Measurements from ENCODE around the gene TBC1D13.
A peak's percentile ranks its signal among the peaks of the same experiment; 100 is the strongest.

The TBC1D13 gene, protein sequence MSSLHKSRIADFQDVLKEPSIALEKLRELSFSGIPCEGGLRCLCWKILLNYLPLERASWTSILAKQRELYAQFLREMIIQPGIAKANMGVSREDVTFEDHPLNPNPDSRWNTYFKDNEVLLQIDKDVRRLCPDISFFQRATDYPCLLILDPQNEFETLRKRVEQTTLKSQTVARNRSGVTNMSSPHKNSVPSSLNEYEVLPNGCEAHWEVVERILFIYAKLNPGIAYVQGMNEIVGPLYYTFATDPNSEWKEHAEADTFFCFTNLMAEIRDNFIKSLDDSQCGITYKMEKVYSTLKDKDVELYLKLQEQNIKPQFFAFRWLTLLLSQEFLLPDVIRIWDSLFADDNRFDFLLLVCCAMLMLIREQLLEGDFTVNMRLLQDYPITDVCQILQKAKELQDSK

DNA sequence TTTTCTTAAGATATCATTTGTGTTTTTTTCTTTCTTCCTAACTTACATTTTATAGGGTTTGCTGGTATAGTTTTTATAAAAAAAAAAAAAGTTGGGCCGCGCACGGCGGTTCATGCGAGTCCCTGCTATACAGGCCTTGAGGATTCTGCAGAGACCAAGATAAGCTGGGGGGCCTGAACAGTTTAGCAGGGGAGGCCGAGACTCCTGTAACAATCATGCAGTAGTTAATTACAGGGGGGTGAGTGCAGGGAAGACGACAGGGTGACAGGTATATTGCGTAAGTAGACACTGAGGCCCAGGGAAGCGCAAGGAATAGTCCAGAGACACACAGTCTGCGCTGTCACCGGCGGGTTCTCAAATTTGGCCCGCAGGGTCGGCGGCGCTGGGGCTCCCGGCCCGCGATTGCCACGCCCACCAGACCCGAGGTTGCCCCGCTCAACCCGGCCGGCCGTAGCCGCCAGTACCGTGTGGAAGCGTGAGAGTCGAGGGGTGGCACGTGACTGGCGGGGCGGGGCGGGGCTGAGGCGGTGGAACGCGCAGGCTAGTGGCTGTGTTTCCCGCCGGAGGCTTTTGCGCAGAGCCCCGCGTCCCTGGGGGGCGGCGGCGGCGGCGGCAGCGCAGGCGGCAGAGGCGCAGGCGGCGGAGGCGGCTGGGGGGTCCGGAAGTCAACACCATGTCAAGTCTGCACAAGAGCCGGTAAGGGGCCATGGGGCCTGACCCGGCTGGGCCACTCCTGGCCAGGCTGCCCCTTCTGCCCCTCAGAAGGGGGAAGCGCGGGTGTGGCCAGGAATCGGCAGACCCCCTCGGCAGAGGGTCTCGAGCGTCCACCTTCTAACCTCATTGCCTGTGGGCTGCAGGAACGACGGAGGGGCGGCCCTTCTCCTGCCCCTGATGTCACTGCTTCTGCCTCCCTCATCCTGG is at the start of gene TBC1D13:
TBC1D13 (plus strand) TSS at position 573 of the 921 bp plus-strand sequence; CDS start at position 674, 101 bp downstream.
- peak within 1 kb of the TSS; percentile 64 for H3K9ac ChIP-seq (ENCODE audit: low read depth, low read length)
- H3K36me3 ChIP-seq (ENCODE audit: control insufficient read depth, insufficient read depth, low read length): peaks cover 18% of the 10 kb centered on the region
- H3K27ac ChIP-seq (ENCODE audit: low read depth, low read length): peak within 1 kb of the TSS; percentile 78
- H3K4me3 ChIP-seq (ENCODE audit: low read depth, low read length): peak within 1 kb of the TSS; percentile 85
- peaks cover 5% of the 10 kb centered on the region for H3K4me1 ChIP-seq (ENCODE audit: control insufficient read depth, insufficient read depth, low read length)
- no peaks in the 10 kb centered on the region for H3K27me3 ChIP-seq (ENCODE audit: control insufficient read depth, insufficient read depth, low read length)
- H3K9me3 ChIP-seq (ENCODE audit: control insufficient read depth, insufficient read depth, low read length): no peaks in the 10 kb centered on the region

DNA sequence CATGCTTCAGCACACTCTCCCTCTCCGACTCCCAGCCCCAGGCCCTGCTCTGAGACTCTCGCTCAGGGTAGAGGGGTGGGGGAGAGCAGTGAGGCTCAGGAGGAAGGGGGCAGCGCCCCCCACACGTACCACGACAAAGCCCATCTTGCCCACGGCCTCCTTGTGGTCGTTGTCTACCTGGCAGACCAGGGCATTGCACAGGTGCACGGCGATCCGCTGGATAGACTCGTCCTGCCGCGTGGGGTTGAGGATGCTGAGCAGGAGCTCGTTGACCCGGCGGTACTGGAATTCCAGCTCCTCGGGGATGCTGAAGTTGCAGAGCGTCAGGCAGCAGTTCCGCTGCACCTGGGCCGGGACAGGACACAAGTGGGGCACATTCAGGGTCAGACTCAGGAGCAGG is 44.7 kb upstream of the TBC1D13 start:
- peaks cover 6% of the 10 kb centered on the region; the same call in 1 of the 2 replicates for H3K36me3 ChIP-seq (ENCODE audit: control insufficient read depth, insufficient read depth, low read length)
- no peak overlapping the region for H3K4me3 ChIP-seq (ENCODE audit: low read depth, low read length)
- no peak overlapping the region for H3K27ac ChIP-seq (ENCODE audit: low read depth, low read length)
- no peaks in the 10 kb centered on the region for H3K27me3 ChIP-seq (ENCODE audit: control insufficient read depth, insufficient read depth, low read length)
- no peaks in the 10 kb centered on the region for H3K9me3 ChIP-seq (ENCODE audit: control insufficient read depth, insufficient read depth, low read length)
- H3K9ac ChIP-seq (ENCODE audit: low read depth, low read length): no peak overlapping the region
- H3K4me1 ChIP-seq (ENCODE audit: control insufficient read depth, insufficient read depth, low read length): no peaks in the 10 kb centered on the region

DNA sequence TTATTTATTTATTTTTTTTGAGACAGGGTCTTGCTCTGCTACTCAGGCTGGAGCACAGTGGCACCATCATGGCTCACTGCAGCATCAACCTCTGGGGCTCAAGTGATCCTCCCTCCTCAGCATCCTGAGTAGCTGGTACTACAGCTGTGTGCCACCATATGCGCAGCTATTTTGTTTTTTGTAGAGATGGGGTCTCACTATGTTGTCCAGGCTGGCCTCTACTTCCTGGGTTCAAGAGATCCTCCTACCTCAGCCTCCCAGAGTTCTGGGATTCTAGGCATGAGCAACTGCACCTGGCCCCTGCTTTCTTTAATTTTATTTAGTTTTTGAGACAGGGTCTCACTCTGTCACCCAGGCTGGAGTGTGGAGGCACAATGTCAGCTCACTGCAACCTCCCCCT is 43.6 kb upstream of the TBC1D13 start:
- H3K4me1 ChIP-seq (ENCODE audit: control insufficient read depth, insufficient read depth, low read length): no peaks in the 10 kb centered on the region
- no peak overlapping the region for H3K4me3 ChIP-seq (ENCODE audit: low read depth, low read length)

DNA sequence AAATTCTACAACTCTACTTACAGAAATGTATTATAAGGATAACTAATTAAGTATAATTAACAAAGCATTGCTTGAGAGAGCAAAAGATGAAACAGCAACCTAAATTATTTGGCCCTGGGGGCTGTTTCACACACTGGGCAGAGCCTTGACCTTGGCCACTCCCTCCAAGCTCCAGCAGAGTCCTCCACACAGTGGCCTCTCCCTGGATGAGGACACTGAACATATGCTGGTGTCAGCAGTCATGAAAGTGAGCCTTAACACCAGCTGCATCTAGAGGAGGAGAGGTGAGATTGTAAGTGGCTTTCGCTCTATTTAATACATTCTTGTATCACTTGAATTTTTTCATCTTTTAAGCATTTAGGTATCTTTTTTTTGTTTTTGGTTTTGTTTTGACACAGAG is 39.8 kb upstream of the TBC1D13 start:
- no peaks in the 10 kb centered on the region for H3K27me3 ChIP-seq (ENCODE audit: control insufficient read depth, insufficient read depth, low read length)
- H3K27ac ChIP-seq (ENCODE audit: low read depth, low read length): no peak overlapping the region

More for the DNA sequence above, 43.6 kb upstream of the TBC1D13 start:
- H3K27me3 ChIP-seq (ENCODE audit: control insufficient read depth, insufficient read depth, low read length): no peaks in the 10 kb centered on the region
- H3K9ac ChIP-seq (ENCODE audit: low read depth, low read length): no peak overlapping the region
- no peaks in the 10 kb centered on the region for H3K9me3 ChIP-seq (ENCODE audit: control insufficient read depth, insufficient read depth, low read length)
- peaks cover 6% of the 10 kb centered on the region; the same call in 1 of the 2 replicates for H3K36me3 ChIP-seq (ENCODE audit: control insufficient read depth, insufficient read depth, low read length)
- H3K27ac ChIP-seq (ENCODE audit: low read depth, low read length): no peak overlapping the region

DNA sequence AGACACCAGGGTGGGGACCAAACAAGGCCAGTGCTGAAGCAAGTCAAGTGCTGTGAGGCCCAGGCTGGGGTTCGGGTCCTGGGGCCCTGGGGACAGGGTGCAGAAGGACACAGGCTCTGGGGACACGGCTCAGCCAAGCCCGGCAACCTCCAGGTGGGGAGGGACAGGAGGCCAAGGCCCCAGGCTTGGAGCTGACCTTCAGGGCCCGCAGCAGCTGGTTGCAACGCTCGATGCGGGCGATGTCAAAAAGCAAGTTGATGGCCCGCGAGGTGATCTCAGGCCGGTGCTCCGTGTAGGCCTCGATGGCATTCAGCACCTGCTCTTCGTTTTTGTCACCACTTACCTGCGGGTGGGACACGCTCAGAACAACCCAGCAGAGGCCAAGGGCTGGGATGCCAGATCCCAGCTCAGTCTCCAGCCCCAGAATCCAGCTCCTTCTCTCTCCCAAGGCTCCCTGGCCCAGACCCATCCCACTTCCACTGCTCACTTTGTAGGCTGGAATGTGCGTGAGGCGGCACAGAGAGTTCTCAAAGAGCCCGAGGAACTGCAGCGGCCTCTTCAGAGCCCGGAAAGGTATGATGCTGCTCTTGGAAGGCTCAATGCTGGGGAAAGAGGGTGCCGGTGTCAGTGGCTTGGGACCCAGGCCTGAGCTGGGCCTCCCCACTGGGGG is 36.0 kb upstream of the TBC1D13 start:
- H3K9me3 ChIP-seq (ENCODE audit: control insufficient read depth, insufficient read depth, low read length): no peaks in the 10 kb centered on the region
- no peak overlapping the region for H3K27ac ChIP-seq (ENCODE audit: low read depth, low read length)
- H3K36me3 ChIP-seq (ENCODE audit: control insufficient read depth, insufficient read depth, low read length): peaks cover 32% of the 10 kb centered on the region
- H3K9ac ChIP-seq (ENCODE audit: low read depth, low read length): no peak overlapping the region
- no peaks in the 10 kb centered on the region for H3K4me1 ChIP-seq (ENCODE audit: control insufficient read depth, insufficient read depth, low read length)
- no peaks in the 10 kb centered on the region for H3K27me3 ChIP-seq (ENCODE audit: control insufficient read depth, insufficient read depth, low read length)
- H3K4me3 ChIP-seq (ENCODE audit: low read depth, low read length): no peak overlapping the region

More for the DNA sequence above, 39.8 kb upstream of the TBC1D13 start:
- no peak overlapping the region for H3K4me3 ChIP-seq (ENCODE audit: low read depth, low read length)
- no peaks in the 10 kb centered on the region for H3K9me3 ChIP-seq (ENCODE audit: control insufficient read depth, insufficient read depth, low read length)
- no peak overlapping the region for H3K9ac ChIP-seq (ENCODE audit: low read depth, low read length)
- H3K4me1 ChIP-seq (ENCODE audit: control insufficient read depth, insufficient read depth, low read length): no peaks in the 10 kb centered on the region
- H3K36me3 ChIP-seq (ENCODE audit: control insufficient read depth, insufficient read depth, low read length): peaks cover 19% of the 10 kb centered on the region

DNA sequence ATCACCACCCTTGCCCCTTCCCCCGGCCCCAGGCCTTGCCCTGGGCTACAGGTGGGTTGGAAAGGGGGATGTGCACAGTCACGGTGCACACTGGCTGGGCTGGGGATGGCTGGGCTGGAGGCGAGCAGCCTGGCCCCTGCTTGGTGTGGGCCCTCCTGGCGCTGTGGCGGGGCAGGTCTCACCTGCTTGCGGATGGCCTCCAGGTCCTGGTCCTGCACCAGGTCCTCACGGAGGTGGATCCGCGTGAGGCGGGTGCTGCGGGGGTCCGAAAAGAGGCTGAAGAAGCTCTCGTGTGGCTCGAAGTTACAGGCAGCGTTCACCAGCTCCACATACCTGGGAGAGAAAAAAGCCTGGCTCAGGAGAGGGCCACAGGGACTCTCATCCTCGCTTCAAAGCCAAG is 33.4 kb upstream of the TBC1D13 start:
- no peaks in the 10 kb centered on the region for H3K27me3 ChIP-seq (ENCODE audit: control insufficient read depth, insufficient read depth, low read length)
- no peaks in the 10 kb centered on the region for H3K9me3 ChIP-seq (ENCODE audit: control insufficient read depth, insufficient read depth, low read length)
- H3K36me3 ChIP-seq (ENCODE audit: control insufficient read depth, insufficient read depth, low read length): peaks cover 32% of the 10 kb centered on the region
- no peaks in the 10 kb centered on the region for H3K4me1 ChIP-seq (ENCODE audit: control insufficient read depth, insufficient read depth, low read length)
- no peak overlapping the region for H3K9ac ChIP-seq (ENCODE audit: low read depth, low read length)
- H3K4me3 ChIP-seq (ENCODE audit: low read depth, low read length): no peak overlapping the region
- H3K27ac ChIP-seq (ENCODE audit: low read depth, low read length): no peak overlapping the region

DNA sequence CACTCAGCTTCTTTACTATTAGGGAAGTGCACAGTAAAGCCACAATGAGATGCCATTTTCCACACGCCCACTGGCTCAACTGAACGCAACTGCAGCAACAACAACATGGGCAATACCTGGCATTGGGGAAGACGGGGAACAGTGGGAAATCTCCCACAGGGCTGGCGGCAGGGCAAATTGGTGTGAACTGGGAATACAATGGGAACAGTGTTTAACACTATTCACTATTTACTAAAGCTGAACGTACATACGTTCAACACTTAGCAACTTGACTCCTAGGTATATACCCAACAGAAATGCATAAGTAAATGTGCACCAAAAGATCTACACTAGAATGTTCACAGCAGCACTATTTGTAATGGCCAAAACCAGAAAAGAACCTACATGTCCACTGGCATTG is 29.5 kb upstream of the TBC1D13 start:
- no peak overlapping the region for H3K4me3 ChIP-seq (ENCODE audit: low read depth, low read length)
- no peaks in the 10 kb centered on the region for H3K27me3 ChIP-seq (ENCODE audit: control insufficient read depth, insufficient read depth, low read length)
- peaks cover 12% of the 10 kb centered on the region for H3K36me3 ChIP-seq (ENCODE audit: control insufficient read depth, insufficient read depth, low read length)
- no peaks in the 10 kb centered on the region for H3K4me1 ChIP-seq (ENCODE audit: control insufficient read depth, insufficient read depth, low read length)
- no peaks in the 10 kb centered on the region for H3K9me3 ChIP-seq (ENCODE audit: control insufficient read depth, insufficient read depth, low read length)
- H3K9ac ChIP-seq (ENCODE audit: low read depth, low read length): no peak overlapping the region
- no peak overlapping the region for H3K27ac ChIP-seq (ENCODE audit: low read depth, low read length)

DNA sequence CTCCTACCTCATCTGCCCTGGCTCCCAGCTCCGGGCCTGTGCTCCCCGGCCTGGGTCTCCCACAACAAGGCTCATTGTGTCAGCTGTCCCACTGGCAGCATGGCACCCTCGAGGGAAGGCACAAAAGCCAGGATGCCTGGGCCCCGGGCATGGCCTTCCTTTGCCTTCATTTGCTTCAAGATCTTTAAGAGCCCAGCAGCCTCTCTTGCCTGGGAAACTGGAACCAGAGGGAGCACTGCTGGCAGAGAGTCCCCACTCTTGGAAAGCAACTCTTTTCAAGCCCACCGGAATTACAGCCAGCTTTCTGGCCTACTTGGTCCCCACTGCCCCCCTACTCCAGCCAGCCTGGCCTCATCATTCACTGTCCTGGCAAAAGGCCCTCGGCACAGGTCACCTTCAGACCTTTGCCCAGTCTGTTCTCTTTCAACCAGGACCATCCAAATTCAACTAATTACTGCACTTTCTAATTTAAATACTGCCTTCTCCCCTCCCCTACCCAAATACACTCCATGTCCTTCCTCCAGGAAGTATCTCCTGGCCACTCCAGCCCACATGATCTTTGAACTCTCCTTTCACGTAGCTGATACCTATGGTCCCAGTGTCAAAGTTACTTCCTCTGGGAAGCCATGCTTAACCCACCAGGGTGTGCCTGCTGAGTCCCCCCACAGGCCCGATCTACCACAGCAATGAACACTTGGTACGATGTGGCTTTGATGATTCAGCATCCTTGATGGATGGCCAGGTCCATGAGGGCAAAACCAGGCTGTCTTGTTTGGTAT is 24.2 kb upstream of the TBC1D13 start:
- no peak overlapping the region for H3K4me3 ChIP-seq (ENCODE audit: low read depth, low read length)
- H3K36me3 ChIP-seq (ENCODE audit: control insufficient read depth, insufficient read depth, low read length): peaks cover 4% of the 10 kb centered on the region; the same call in 1 of the 2 replicates
- H3K27me3 ChIP-seq (ENCODE audit: control insufficient read depth, insufficient read depth, low read length): no peaks in the 10 kb centered on the region
- H3K4me1 ChIP-seq (ENCODE audit: control insufficient read depth, insufficient read depth, low read length): peaks cover 7% of the 10 kb centered on the region
- H3K9me3 ChIP-seq (ENCODE audit: control insufficient read depth, insufficient read depth, low read length): no peaks in the 10 kb centered on the region
- H3K9ac ChIP-seq (ENCODE audit: low read depth, low read length): no peak overlapping the region
- H3K27ac ChIP-seq (ENCODE audit: low read depth, low read length): no peak overlapping the region

DNA sequence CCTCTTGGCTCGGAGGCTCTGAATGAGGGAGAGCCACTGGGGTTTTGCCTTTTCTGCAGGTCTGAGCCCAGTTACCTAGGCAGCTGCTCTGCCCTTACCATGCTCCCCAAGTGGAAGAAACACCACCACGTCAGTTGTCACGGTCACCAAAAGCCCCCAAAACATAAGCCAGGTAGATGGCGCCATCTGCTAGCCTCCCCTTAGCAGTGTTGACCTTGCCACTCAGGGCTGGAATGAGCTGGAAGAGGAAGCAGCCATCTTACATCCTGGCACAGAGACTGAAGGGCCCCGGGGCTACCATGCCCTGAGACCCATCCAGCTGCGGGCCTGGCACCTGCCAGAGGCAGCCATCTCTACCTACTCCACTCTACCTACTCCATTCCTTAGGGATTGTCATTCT is 22.7 kb upstream of the TBC1D13 start:
- H3K4me1 ChIP-seq (ENCODE audit: control insufficient read depth, insufficient read depth, low read length): peaks cover 7% of the 10 kb centered on the region
- H3K27ac ChIP-seq (ENCODE audit: low read depth, low read length): peak overlapping the region; percentile 28
- no peak overlapping the region for H3K9ac ChIP-seq (ENCODE audit: low read depth, low read length)
- peaks cover 6% of the 10 kb centered on the region; the same call in 1 of the 2 replicates for H3K36me3 ChIP-seq (ENCODE audit: control insufficient read depth, insufficient read depth, low read length)
- H3K4me3 ChIP-seq (ENCODE audit: low read depth, low read length): no peak overlapping the region
- H3K27me3 ChIP-seq (ENCODE audit: control insufficient read depth, insufficient read depth, low read length): no peaks in the 10 kb centered on the region
- H3K9me3 ChIP-seq (ENCODE audit: control insufficient read depth, insufficient read depth, low read length): no peaks in the 10 kb centered on the region

DNA sequence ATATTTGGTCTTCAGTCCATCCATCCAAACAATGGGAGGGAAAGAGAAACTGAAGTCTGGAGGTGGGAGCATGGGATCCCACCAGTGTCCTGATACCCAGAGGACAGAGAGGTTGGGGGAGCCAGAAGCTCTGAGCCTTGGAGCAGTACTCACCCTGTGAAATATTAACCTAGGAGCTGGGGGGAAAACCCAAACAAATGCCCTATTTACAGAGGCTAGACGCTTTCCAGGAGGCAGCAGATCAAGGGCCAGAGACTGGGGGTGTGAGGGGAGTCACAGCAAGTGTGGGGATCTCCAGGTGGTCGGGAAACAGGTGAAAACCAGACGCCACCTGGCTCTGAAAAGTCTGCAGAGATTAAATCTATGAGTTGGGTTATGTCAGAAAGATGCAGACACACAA is 21.6 kb upstream of the TBC1D13 start:
- H3K4me1 ChIP-seq (ENCODE audit: control insufficient read depth, insufficient read depth, low read length): peaks cover 7% of the 10 kb centered on the region
- H3K27ac ChIP-seq (ENCODE audit: low read depth, low read length): no peak overlapping the region
- no peak overlapping the region for H3K9ac ChIP-seq (ENCODE audit: low read depth, low read length)
- H3K4me3 ChIP-seq (ENCODE audit: low read depth, low read length): no peak overlapping the region
- no peaks in the 10 kb centered on the region for H3K9me3 ChIP-seq (ENCODE audit: control insufficient read depth, insufficient read depth, low read length)
- H3K36me3 ChIP-seq (ENCODE audit: control insufficient read depth, insufficient read depth, low read length): peaks cover 6% of the 10 kb centered on the region; the same call in 1 of the 2 replicates
- no peaks in the 10 kb centered on the region for H3K27me3 ChIP-seq (ENCODE audit: control insufficient read depth, insufficient read depth, low read length)
